ENCODE measurements around the gene MAPK14. TPM values are rescaled to one million over a fixed set of nuclear protein-coding genes. Genes with fewer than 3 reads are reported as not detected.
"Not testable (repeated sequence)": the region's sequence is repeated elsewhere in the genome, so short reads cannot be mapped to it uniquely, and the experiment has no call there.

The MAPK14 gene
- total RNA-seq, 1 donor from 2014 or later: 29.3 TPM

DNA sequence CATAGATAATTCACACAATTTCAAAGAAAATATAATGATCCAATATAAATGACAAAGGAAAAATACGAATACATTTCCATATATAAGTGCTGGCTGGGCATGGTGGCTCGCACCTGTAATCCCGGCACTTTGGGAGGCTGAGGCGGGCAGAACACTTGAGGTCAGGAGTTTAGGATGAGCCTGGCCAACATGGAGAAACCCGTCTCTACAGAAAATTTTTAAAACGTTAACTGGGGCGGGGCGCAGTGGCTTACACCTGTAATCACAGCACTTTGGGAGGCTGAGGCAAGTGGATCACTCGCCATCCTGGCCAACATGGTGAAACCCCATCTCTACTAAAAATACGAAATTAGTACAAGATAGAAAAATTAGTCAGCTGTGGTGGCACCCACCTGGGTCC lies 87.8 kb downstream of the MAPK14 start:
- intact Hi-C loops (cut with DNase I): no loop called here
- ATAC-seq (ENCODE audit: poor library complexity) (no peak), DNase-seq (no peak)

DNA sequence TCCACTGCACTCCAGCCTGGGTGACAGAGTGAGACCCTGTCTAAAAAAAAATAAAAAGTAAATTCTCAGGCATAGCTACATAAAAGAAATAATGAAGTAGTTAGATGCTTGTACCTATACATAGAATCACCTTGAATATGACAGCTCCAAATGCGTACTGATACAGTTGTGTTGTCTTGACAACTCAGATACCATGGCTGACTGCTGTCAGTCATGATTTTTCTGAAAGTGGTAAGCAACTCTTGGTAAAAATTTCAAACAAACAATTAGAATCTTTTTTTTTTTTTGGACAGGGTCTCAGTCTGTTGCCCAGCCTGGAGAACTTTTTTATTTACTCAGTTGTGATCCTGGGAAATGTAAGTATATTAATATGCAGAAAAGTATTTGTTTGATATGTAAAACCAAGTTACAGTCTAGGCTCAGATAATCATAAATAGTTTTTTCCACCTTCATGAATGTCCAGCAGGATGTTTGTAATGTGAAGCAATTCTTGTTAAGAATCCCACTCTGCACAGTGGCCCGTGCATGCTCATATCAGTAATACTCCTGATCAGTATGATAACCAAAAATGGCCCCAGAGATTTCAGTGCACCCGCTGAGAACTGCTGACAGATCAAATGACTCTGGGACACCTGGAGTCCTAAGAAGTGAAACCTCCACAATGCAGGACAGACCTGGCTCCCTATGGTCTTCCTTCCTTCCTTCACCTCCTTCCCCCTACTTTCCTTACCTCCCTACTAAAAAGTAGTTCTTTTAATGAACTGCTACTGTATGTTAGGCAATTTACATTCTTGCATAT lies 88.7 kb downstream of the MAPK14 start:
- DNase-seq (no peak), ATAC-seq (ENCODE audit: poor library complexity) (no peak)
- intact Hi-C loops (cut with DNase I): no loop called here

DNA sequence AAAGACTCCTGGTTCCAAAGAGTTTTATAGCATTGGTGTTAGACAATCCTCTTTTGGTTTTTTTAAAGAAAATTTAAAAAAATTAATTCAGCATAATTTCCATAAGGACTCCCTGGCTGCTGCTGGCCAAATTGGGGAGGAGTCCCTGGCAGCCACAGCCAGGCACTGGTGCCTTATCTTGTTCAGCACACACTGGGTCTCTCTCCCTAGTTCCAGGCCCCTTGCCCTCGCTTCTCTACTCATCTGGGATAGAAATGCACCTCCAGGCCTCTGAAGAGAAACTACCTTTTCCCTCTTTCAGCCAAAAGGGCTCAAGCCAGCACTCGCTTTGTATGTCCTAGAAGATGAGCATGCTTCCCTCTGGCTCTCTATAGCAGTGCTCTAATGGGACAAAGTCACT lies 89.3 kb downstream of the MAPK14 start:
- no peak for DNase-seq
- ATAC-seq (ENCODE audit: poor library complexity): no peak
- intact Hi-C loops (cut with DNase I): no loop called here

DNA sequence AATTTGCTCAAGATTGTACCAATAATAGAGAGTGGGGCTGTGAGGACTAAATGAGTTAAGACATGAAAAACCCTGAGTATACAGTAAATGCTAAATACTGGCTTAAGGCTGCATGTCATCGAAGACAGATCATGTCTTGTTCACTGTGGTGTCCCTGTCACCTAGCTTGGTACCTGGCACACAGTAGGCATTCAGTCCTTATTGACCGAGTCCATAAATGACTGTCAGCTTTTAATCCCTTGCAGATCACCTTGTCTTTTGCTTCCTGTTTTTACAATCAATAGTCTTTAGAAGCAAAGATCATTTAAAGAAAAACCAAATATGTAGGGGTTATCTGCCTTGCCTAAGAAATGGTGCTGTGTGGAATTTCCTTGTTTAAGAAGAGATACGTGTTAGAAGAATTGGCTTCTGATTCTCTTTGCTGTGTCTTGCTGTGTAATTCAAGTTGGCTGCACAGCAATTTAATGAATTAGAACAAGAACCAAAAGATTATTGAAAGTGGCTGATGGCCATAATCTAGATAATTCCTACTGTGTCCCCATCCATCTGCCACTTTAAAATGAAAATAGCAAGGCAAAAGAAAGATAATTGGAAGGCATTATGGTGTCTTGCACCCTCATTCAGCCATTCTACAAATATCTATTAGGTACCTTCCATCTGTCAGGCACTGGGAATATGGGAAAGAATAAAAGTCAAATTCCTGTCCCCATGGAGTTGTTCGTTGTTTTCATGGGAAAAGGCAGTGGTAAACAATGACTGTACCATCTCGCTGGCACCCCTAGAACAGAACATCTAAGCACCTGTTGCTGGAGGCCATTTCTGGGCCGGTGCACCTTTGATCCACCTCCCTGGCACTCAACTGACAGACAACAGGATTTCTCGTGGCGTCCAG lies 90.3 kb downstream of the MAPK14 start:
- DNase-seq (no peak), ATAC-seq (ENCODE audit: poor library complexity) (no peak)
- intact Hi-C loops (cut with DNase I): no loop called here

DNA sequence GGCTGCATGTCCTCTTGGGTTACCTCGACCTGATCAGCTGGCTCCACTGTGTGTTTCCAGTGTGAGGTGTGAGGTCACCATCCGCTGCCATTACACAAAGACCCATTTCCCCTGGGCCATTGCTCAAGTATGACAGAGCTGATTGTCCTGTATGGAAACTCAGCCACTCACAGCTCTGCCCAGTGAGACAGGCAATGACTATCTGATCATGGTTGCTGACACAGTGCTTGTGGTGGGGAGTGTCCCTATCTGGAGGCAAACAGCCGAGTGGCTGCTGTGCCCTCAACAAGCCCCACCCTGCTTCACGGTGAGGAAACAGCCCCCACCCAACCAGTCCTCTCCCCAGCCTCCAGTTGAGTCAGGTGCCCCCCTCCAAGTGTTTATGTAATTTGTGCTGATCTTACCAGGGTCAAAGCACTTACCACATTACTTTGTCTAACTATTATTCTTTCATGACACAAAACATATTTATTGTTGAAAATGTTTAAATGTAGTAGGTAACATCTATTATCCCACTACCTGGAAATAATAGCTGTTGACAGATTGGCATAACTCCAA lies 91.0 kb downstream of the MAPK14 start:
- ATAC-seq (ENCODE audit: poor library complexity): peak; percentile 40
- intact Hi-C loops (cut with DNase I): no loop called here
- DNase-seq: no peak

DNA sequence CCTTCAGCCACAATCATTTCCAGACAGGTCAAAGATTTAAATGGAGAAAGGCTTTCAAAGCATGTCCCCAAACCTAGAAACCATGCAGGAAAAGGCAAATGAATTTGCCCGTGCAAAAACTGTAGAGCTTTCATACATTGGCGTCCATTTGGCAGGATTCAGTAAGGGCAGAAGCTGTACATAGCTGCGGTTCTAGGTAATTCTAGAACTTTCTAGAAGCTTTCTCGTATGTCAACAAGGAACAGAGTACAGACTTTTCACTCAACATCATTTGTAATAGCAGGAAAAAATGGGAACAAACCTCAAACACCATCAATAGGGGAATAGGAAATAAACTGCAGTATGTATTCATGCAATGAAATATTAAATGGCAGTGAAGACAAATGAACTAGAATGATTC lies 91.6 kb downstream of the MAPK14 start:
- DNase-seq (no peak), ATAC-seq (ENCODE audit: poor library complexity) (no peak)
- intact Hi-C loops (cut with DNase I): no loop called here

GRCh38 chr6:36120018-36120417 lies 92.4 kb downstream of the MAPK14 start:
- ATAC-seq (ENCODE audit: poor library complexity) (no peak), DNase-seq (no peak)
- intact Hi-C loops (cut with DNase I): loop anchor here (10.0 kb wide), 1 partner anchor 75 kb away; the partner anchor contains the start of gene BRPF3

GRCh38 chr6:36120539-36120938 lies 92.9 kb downstream of the MAPK14 start:
- DNase-seq: no peak
- no peak for ATAC-seq (ENCODE audit: poor library complexity)
- intact Hi-C loops (cut with DNase I): loop anchor here (10.0 kb wide), 1 partner anchor 74 kb away; the partner anchor contains the start of gene BRPF3

GRCh38 chr6:36120979-36121786 lies 93.6 kb downstream of the MAPK14 start:
- DNase-seq (peak; percentile 78), ATAC-seq (ENCODE audit: poor library complexity) (peak; percentile 19)
- intact Hi-C loops (cut with DNase I): loop anchor here (10.0 kb wide), 1 partner anchor 74 kb away; the partner anchor contains the start of gene BRPF3

DNA sequence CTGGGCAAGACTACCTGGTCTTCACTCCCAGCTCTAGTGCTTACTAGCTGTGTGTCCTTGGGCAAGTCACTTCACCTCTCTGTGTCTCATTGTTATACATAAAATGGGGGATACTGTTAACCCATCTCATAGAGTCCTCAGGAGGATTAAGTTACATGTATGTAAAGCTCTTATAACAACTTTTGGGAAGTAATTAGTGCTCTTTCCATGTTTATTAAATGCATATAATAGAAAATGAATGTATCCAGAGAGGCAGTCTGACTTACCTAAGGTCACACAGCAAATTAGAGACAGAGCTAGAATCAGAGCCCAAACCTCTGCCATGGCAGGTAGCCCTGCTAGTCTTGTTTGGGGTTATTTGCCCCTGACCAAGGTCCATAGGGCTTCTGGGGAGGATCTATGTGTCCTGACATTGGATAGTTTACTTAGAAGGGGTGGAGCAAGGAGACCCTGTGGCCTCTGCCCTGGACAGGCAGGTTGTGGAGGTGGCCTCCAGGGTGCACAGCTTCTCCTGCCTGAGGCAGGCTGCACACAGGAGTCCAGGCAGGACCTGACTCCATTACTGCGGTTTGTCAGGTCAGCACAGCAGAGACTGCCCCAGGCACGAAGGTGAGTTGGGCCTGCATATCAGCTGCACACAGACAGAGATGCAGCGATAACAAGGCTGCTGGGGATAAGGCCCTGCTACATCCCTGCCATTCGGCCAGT lies 94.3 kb downstream of the MAPK14 start:
- DNase-seq: no peak
- intact Hi-C loops (cut with DNase I): loop anchor here (10.0 kb wide), 1 partner anchor 73 kb away; the partner anchor contains the start of gene BRPF3
- no peak for ATAC-seq (ENCODE audit: poor library complexity)

DNA sequence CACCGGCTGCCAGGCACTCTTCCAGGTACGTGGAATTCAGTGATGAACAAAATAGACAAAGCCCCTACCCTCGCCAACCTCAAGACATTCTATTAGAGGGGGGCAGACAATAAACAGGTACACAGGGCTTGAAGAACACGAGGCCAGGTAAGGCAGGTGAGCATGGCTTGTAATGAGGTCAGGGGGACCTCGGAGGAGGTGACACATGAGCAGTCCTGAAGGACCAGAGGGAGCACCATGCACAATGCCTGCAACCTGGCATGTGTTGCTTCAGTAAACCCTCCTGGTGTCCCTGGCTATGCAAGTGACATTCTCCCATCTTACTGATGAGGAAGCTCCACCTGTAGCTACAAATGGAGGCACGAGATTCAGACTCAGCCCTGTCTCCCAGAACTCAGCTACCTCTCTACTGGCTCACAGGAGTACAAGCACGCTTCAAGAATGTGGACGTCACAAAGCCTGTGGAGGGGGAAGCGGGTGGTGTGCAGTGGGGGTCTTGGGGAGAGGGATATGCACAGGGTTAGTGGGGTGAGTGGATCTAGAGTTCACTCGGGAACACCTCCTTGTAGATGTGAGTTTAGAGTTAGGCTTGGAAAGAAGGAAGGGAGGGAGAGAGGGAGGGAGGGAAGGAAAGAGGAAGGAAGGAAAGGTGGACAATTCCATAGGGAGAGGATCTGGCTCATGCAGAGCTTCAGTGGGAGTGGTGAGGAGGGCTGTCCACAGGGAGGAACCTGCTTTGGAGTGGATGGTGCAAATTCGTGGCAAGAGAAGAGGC lies 95.1 kb downstream of the MAPK14 start:
- intact Hi-C loops (cut with DNase I): loop anchor here (10.0 kb wide), 1 partner anchor 72 kb away; the partner anchor contains the start of gene BRPF3
- ATAC-seq (ENCODE audit: poor library complexity) (no peak), DNase-seq (no peak)

- DNase-seq (peak; percentile 83), ATAC-seq (ENCODE audit: poor library complexity) (peak; percentile 88)
- intact Hi-C loops (cut with DNase I): loop anchor here (10.0 kb wide), 1 partner anchor 71 kb away; the partner anchor contains the start of gene BRPF3
These were observed 95.9 kb downstream of the MAPK14 start for GRCh38 chr6:36123270-36124139.

GRCh38 chr6:36124346-36124745 lies 96.7 kb downstream of the MAPK14 start:
- intact Hi-C loops (cut with DNase I): loop anchor here (10.0 kb wide), 1 partner anchor 70 kb away; the partner anchor contains the start of gene BRPF3
- ATAC-seq (ENCODE audit: poor library complexity); DNase-seq: not testable (repeated sequence)

DNA sequence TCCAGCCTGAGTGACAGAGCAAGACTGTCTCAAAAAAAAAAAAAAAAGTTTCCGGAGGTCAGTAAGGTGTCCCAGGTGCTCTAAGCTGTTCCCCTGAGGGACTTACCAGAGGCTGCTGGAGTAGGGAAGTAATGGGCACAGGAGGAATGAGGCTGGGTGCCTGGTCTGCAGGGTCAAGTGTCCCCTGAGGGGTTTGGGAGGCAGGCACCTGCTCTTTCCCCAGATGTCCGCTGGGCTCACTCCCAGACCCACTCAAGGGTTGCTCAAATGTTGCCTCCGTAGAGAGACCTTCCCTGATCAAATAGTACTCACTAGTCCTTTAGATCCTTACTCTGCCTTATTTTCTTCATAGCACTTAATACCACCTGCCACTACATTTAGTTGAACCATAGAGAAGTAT lies 97.3 kb downstream of the MAPK14 start:
- no peak for ATAC-seq (ENCODE audit: poor library complexity)
- DNase-seq: no peak
- intact Hi-C loops (cut with DNase I): loop anchor here (10.0 kb wide), 1 partner anchor 70 kb away; the partner anchor contains the start of gene BRPF3

- DNase-seq (no peak), ATAC-seq (ENCODE audit: poor library complexity) (no peak)
- intact Hi-C loops (cut with DNase I): loop anchor here (10.0 kb wide), 1 partner anchor 69 kb away; the partner anchor contains the start of gene BRPF3
These were observed 98.0 kb downstream of the MAPK14 start for GRCh38 chr6:36125575-36125974.

- DNase-seq: no peak
- no peak for ATAC-seq (ENCODE audit: poor library complexity)
- intact Hi-C loops (cut with DNase I): loop anchor here (10.0 kb wide), 1 partner anchor 69 kb away; the partner anchor contains the start of gene BRPF3
These were observed 98.5 kb downstream of the MAPK14 start for GRCh38 chr6:36126121-36126520.
